HepG2 (cell line): ENCODE results near the gene ZC3H7B. TPM values are rescaled to one million over a fixed set of nuclear protein-coding genes. Genes with fewer than 3 reads are reported as not detected.
A peak's percentile ranks its signal among the peaks of the same experiment; 100 is the strongest.

Experiments
- ARHGAP35 ChIP-seq: sonication (generic); formaldehyde crosslinking; IDR thresholded peaks from 2 replicates; pipeline ENCODE4 v1.9.0; 2022; ENCODE audit warnings: mild to moderate bottlenecking, inconsistent platforms, moderate library complexity, missing genetic modification reagents, borderline replicate concordance
- BHLHE40 ChIP-seq: IDR thresholded peaks from 2 replicates; pipeline ENCODE4 v1.6.1; 2011; ENCODE audit warnings: low read length, improper control_type of control experiment
- DMAP1 ChIP-seq: IDR thresholded peaks from 2 replicates; pipeline ENCODE4 v1.6.1; 2016
- ELF3 ChIP-seq: IDR thresholded peaks from 2 replicates; pipeline ENCODE4 v1.6.1; 2016; ENCODE audit warnings: missing genetic modification reagents, missing compliant biosample characterization
- ELF4 ChIP-seq: sonication (generic); formaldehyde crosslinking; IDR thresholded peaks from 2 replicates; pipeline ENCODE4 v1.5.0; 2020; ENCODE audit warnings: missing genetic modification reagents, mild to moderate bottlenecking, moderate library complexity, borderline replicate concordance
- HDAC1 ChIP-seq: sonication (generic); formaldehyde crosslinking; IDR thresholded peaks from 2 replicates; pipeline ENCODE4 v1.5.1; 2020; ENCODE audit warnings: mild to moderate bottlenecking, missing genetic modification reagents
- HNRNPUL1 ChIP-seq: fragments of 200-400 bp; formaldehyde crosslinking; IDR thresholded peaks from 2 replicates; pipeline ENCODE4 v1.6.1; 2017; ENCODE audit warnings: low read depth, mild to moderate bottlenecking, low read length, moderate library complexity
- POLR2G ChIP-seq: fragments of 200-400 bp; formaldehyde crosslinking; IDR thresholded peaks from 2 replicates; pipeline ENCODE4 v1.6.1; 2018; ENCODE audit warnings: mild to moderate bottlenecking, low read depth, low read length, moderate library complexity
- SMAD9 ChIP-seq: sonication (generic); formaldehyde crosslinking; IDR thresholded peaks from 2 replicates; pipeline ENCODE4 v1.5.1; 2020; ENCODE audit warnings: mild to moderate bottlenecking, missing genetic modification reagents
- SMYD3 ChIP-seq: sonication (generic); formaldehyde crosslinking; IDR thresholded peaks from 2 replicates; pipeline ENCODE4 v1.8.1; 2023; ENCODE audit warnings: mild to moderate bottlenecking, missing genetic modification reagents
- U2AF1 ChIP-seq: fragments of 200-400 bp; formaldehyde crosslinking; optimal IDR thresholded peaks from 2 replicates; pipeline ENCODE3; 2017; ENCODE audit warnings: mild to moderate bottlenecking, low read depth, low read length
- ZBTB20 ChIP-seq: sonication (generic); formaldehyde crosslinking; IDR thresholded peaks from 2 replicates; pipeline ENCODE4 v1.8.1; 2023; ENCODE audit warnings: missing genetic modification reagents, low read depth, mild to moderate bottlenecking, borderline replicate concordance
- ZBTB7A ChIP-seq: sonication (generic); formaldehyde crosslinking; IDR thresholded peaks from 2 replicates; pipeline ENCODE4 v1.8.0; 2022; ENCODE audit warnings: mild to moderate bottlenecking, missing genetic modification reagents
- ZNF207 ChIP-seq: fragments of 450-650 bp; IDR thresholded peaks from 2 replicates; pipeline ENCODE4 v1.6.1; 2016; ENCODE audit warnings: antibody characterized with exemption, borderline replicate concordance
- ZNF446 ChIP-seq: sonication (generic); formaldehyde crosslinking; IDR thresholded peaks from 2 replicates; pipeline ENCODE4 v1.5.0; 2020; ENCODE audit warnings: mild to moderate bottlenecking, missing genetic modification reagents
- ZNF569 ChIP-seq: sonication (generic); formaldehyde crosslinking; IDR thresholded peaks from 2 replicates; pipeline ENCODE4 v1.5.0; 2020; ENCODE audit warnings: mild to moderate bottlenecking, missing genetic modification reagents, moderate library complexity, borderline replicate concordance
- ZNF607 ChIP-seq: sonication (generic); formaldehyde crosslinking; IDR thresholded peaks from 2 replicates; pipeline ENCODE4 v1.5.1; 2020; ENCODE audit warnings: missing genetic modification reagents, mild to moderate bottlenecking, borderline replicate concordance
- ZNF672 ChIP-seq: sonication (generic); formaldehyde crosslinking; IDR thresholded peaks from 2 replicates; pipeline ENCODE4 v1.8.1; 2022; ENCODE audit warnings: missing genetic modification reagents
- ZNF891 ChIP-seq: sonication (generic); formaldehyde crosslinking; IDR thresholded peaks from 2 replicates; pipeline ENCODE4 v1.5.0; 2020; ENCODE audit warnings: mild to moderate bottlenecking, missing genetic modification reagents
- polyA plus RNA-seq, 8 experiments: library from polyadenylated mRNA; depleted of rRNA in 3 of 8; stranded (reverse) in 7 of 8; unstranded in 1 of 8; fragments of >200 nt; fragmentation: Illumina TruSeq in 4 of 8; extraction: Trizol in 4 of 8; gene quantifications; 2 replicates each; pipeline versions ENCODE4 v1.2.1 to v1.2.3, GENCODE V29; 2011 to 2016; ENCODE audit warnings: low read depth in 4 of 8, missing spikeins in 1 of 8, mixed read lengths in 1 of 8; ENCODE audit not compliant: insufficient read depth in 1 of 8
- total RNA-seq, 5 experiments: library from RNA; depleted of rRNA; stranded (reverse); fragments of >200 nt; fragmentation: Illumina TruSeq; extraction: Trizol; gene quantifications; 2 replicates each; pipeline ENCODE4 v1.2.3, GENCODE V29; 2016; ENCODE audit warnings: low read depth in 1 of 5
- TF ChIP-seq, protein P1 (sequence below): sonication (generic); formaldehyde crosslinking; IDR thresholded peaks from 2 replicates; pipeline ENCODE4 v1.4.0; 2020; ENCODE audit warnings: mild to moderate bottlenecking, missing genetic modification reagents
- TF ChIP-seq, protein P2 (sequence below): sonication (generic); formaldehyde crosslinking; IDR thresholded peaks from 2 replicates; pipeline ENCODE4 v1.5.0; 2020; ENCODE audit warnings: missing genetic modification reagents
- TF ChIP-seq, protein P3 (sequence below), 2 experiments: sonication (generic) in 1 of 2; formaldehyde crosslinking in 1 of 2; IDR thresholded peaks; 2 replicates each; pipeline versions ENCODE4 v1.4.0 to v1.6.1; 2016 to 2020; ENCODE audit warnings: borderline replicate concordance in 1 of 2, low read depth in 1 of 2, mild to moderate bottlenecking in 1 of 2, missing genetic modification reagents in 1 of 2

The ZC3H7B gene
- total and polyA plus RNA-seq, 2 of the 13 experiments (the other 11 are each of a cell fraction or from before 2014, with no cell fraction given), result 26.4 to 37.2 TPM

DNA sequence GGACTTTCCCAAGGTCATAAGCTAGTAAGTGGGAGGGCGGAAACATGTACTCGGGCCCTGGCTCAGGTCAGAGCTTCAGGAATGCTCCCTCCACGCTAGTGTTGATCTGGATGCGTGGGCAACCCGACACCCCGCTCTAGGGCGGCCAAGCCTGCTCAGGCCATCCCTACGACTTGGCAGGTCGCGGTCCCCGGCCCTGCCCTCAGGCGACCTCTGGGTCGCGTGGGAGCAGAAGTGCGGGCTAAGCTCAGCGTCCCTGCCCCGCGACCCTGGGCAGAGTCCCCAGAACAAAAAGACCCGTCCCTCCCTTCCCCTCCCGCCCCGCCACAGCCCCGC lies 79.6 kb downstream of the ZC3H7B start (continued):
- TF ChIP-seq, protein P1, sequence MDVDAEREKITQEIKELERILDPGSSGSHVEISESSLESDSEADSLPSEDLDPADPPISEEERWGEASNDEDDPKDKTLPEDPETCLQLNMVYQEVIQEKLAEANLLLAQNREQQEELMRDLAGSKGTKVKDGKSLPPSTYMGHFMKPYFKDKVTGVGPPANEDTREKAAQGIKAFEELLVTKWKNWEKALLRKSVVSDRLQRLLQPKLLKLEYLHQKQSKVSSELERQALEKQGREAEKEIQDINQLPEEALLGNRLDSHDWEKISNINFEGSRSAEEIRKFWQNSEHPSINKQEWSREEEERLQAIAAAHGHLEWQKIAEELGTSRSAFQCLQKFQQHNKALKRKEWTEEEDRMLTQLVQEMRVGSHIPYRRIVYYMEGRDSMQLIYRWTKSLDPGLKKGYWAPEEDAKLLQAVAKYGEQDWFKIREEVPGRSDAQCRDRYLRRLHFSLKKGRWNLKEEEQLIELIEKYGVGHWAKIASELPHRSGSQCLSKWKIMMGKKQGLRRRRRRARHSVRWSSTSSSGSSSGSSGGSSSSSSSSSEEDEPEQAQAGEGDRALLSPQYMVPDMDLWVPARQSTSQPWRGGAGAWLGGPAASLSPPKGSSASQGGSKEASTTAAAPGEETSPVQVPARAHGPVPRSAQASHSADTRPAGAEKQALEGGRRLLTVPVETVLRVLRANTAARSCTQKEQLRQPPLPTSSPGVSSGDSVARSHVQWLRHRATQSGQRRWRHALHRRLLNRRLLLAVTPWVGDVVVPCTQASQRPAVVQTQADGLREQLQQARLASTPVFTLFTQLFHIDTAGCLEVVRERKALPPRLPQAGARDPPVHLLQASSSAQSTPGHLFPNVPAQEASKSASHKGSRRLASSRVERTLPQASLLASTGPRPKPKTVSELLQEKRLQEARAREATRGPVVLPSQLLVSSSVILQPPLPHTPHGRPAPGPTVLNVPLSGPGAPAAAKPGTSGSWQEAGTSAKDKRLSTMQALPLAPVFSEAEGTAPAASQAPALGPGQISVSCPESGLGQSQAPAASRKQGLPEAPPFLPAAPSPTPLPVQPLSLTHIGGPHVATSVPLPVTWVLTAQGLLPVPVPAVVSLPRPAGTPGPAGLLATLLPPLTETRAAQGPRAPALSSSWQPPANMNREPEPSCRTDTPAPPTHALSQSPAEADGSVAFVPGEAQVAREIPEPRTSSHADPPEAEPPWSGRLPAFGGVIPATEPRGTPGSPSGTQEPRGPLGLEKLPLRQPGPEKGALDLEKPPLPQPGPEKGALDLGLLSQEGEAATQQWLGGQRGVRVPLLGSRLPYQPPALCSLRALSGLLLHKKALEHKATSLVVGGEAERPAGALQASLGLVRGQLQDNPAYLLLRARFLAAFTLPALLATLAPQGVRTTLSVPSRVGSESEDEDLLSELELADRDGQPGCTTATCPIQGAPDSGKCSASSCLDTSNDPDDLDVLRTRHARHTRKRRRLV (CRISPR knock-in tag), result no peak
- TF ChIP-seq SMAD9 (CRISPR knock-in tag), result no peak
- TF ChIP-seq ELF3 (CRISPR knock-in tag), result no peak
- no peak for TF ChIP-seq ZNF207
- no peak; the same call in 1 of the 2 replicates for TF ChIP-seq ZBTB20 (CRISPR knock-in tag)
- TF ChIP-seq, protein P2, sequence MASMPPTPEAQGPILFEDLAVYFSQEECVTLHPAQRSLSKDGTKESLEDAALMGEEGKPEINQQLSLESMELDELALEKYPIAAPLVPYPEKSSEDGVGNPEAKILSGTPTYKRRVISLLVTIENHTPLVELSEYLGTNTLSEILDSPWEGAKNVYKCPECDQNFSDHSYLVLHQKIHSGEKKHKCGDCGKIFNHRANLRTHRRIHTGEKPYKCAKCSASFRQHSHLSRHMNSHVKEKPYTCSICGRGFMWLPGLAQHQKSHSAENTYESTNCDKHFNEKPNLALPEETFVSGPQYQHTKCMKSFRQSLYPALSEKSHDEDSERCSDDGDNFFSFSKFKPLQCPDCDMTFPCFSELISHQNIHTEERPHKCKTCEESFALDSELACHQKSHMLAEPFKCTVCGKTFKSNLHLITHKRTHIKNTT (CRISPR knock-in tag), result no peak
- no peak for TF ChIP-seq ARHGAP35 (CRISPR knock-in tag)
- TF ChIP-seq POLR2G, result peak; percentile 76
- TF ChIP-seq HDAC1, result peak; percentile 79
- TF ChIP-seq ZNF569, result no peak
- peak; percentile 95 for TF ChIP-seq BHLHE40
- TF ChIP-seq ZNF672, result no peak
- no peak for TF ChIP-seq U2AF1
- TF ChIP-seq, protein P3, sequence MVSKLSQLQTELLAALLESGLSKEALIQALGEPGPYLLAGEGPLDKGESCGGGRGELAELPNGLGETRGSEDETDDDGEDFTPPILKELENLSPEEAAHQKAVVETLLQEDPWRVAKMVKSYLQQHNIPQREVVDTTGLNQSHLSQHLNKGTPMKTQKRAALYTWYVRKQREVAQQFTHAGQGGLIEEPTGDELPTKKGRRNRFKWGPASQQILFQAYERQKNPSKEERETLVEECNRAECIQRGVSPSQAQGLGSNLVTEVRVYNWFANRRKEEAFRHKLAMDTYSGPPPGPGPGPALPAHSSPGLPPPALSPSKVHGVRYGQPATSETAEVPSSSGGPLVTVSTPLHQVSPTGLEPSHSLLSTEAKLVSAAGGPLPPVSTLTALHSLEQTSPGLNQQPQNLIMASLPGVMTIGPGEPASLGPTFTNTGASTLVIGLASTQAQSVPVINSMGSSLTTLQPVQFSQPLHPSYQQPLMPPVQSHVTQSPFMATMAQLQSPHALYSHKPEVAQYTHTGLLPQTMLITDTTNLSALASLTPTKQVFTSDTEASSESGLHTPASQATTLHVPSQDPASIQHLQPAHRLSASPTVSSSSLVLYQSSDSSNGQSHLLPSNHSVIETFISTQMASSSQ (IDR thresholded peaks at IDR 0.05; ENCODE audit: low read depth), result no peak
- TF ChIP-seq, protein P3 (CRISPR knock-in tag; IDR thresholded peaks at IDR 0.05; ENCODE audit: borderline replicate concordance), result no peak; the same call in 1 of the 2 replicates
- TF ChIP-seq ZBTB7A (CRISPR knock-in tag), result peak; percentile 79; the same call in 1 of the 2 replicates
- TF ChIP-seq ZNF607 (CRISPR knock-in tag), result no peak; the same call in 1 of the 2 replicates
- TF ChIP-seq ZNF446 (CRISPR knock-in tag), result 0 out of 2 replicates have a peak, but pooled peaks have one; percentile 45
- TF ChIP-seq ELF4 (CRISPR knock-in tag), result no peak
- no peak for TF ChIP-seq ZNF891 (CRISPR knock-in tag)
- no peak for TF ChIP-seq SMYD3 (CRISPR knock-in tag)
- TF ChIP-seq DMAP1 (CRISPR knock-in tag), result peak; percentile 41; the same call in 1 of the 2 replicates
- TF ChIP-seq HNRNPUL1, result no peak
